GM18517 (cell line): Measurements from ENCODE around the gene UBE2I.
"Not testable (repeated sequence)": the region's sequence is repeated elsewhere in the genome, so short reads cannot be mapped to it uniquely, and the experiment has no call there.

Experiments used
- ATAC-seq: cut with Tn5 transposase; IDR thresholded peaks from one replicate; pipeline ENCODE4 v1.9.1; 2021; ENCODE audit warnings: mild to moderate bottlenecking, moderate library complexity; ENCODE audit not compliant: unreplicated experiment

Gene UBE2I

DNA sequence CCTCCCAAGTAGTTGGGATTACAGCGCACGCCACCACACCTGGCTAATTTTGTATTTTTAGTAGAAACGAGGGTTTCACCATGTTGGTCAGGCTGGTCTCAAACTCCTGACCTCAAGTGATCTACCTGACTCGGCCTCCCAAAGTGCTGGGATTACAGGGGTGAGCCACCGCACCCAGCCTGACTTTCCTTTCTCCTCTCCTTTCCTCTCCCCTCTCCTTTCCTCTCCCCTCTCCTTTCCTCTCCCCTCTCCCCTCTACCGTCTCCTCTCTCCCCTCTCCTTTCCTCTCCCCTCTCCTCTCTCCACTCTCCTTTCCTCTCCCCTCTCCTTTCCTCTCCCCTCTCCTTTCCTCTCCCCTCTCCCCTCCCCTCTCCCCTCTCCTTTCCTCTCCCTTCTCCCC, 17.2 kb upstream of the UBE2I start:
- ATAC-seq: not testable (repeated sequence)

- ATAC-seq: not testable (repeated sequence)
Observed at GRCh38 chr16:1292808-1293207, 16.6 kb upstream of the UBE2I start.

DNA sequence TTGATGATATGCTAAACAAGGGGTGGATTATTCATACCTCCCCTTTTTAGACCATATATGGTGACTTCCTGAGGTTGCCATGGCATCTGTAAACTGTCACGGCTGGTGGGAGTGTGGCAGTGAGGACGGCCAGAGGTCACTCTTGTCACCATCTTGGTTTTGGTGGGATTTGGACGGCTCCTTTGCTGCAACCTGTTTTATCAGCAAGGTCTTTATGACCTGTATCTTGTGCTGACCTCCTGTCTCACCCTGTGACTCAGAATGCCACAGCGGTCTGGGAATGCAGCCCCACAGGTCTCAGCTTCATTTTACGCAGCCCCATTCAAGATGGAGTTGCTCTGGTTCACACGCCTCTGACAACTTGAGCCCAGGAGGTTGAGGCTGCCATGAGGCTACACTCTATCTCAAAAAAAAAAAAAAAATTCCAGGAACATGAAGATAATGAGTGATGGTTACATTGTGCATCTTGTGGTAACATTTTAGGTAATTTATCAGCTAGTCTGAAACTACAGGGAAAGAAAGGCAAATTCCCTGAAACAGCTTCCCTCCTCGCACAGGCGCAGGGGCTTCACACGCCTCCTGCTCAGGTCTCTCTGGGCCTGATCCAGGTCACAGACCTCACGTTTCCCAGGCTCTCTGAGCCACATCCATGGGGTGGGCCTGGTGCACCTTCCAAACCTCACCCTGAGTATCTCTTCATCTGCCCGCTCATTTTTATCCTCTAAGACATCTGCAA, 15.3 kb upstream of the UBE2I start:
- no peak for ATAC-seq

- no peak for ATAC-seq
Observed at GRCh38 chr16:1295465-1295864, 14.0 kb upstream of the UBE2I start.

DNA sequence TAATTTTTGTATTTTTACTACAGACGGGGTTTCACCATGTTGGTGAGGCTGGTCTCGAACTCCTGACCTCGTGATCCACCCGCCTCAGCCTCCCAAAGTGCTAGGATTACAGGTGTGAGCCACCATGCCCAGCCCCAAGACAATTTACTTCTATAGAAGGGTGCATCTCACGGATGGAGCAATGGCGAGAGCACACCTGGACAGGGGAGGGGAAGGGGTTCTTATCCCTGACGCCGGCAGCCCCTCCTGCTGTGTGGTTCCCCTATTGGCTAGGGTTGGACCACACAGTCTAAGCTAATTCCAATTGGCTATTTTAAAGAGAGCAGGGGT, 12.8 kb upstream of the UBE2I start:
- ATAC-seq: not testable (repeated sequence)

DNA sequence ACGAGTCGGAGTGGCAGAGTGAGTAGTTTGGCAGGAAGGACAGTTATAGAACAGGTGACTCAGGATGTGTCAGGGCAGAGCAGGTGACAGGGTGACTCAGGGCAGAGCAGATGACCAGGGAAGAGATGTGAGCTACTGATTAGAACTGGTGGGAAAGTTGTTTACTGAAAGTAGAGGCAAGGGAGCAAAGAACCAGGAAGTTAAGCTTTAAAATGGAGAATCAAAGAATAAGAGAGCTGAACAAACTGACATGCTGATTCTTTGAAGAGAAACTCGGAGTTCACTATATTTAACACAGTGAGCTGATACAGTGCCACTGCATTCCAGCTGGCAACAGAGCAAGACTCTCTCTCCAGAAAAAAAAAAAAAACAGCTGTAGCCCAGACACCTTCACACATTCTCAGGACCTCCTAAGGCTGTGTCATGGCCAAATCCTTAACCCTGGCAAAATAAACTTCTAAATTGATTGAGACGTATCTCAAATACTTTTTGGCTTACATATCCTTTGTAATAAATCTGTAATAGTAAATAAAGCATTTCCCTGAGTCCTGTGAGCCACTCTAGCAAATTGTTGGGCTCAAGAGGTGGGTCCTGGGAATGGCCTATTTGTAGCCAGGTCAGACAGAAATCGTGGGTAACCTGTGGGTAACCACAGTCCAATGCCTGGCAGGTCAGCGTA, 12.3 kb upstream of the UBE2I start:
- no peak for ATAC-seq

GRCh38 chr16:1298406-1298805, 11.0 kb upstream of the UBE2I start:
- no peak for ATAC-seq

DNA sequence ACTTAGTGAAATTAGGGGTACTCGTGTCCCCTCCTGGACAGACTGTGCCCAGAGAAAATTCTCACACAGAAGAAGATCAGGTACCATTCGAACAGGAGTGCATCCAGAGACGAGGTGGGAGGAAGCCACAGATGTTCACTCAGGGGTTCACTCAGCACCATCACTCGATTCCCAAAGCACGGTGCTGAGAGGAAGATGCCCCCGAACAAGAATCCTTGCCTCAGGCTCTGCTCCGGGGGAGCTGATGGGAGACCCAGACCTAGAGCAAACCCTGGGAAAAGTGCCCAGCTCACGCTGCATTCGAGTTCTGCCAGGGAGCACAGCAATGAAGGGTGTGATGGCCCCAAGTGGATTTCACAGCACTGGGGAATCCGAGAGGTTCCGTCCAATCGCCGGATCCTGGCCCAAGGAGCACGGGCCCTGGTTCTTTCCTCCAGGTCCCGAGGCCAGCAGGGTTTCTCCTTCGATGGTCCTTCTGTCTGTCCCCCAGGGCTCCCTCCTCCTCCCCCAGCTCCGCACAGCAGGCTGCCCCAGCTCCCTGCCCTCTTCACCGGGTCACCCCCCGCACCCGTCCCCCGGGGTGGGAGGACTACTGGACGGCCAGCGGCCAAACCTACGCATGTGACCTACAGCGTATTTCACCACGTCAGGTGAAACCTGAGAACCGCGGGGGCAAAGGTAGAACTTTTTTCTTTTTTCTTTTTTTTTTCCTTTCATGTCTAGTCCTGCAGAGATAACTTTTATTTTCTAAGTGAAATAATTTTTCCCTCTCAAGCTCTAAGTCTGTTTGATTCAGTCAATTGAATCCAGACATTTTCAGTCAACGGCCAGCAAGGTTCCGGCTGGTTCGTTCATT, 10.2 kb upstream of the UBE2I start:
- no peak for ATAC-seq

DNA sequence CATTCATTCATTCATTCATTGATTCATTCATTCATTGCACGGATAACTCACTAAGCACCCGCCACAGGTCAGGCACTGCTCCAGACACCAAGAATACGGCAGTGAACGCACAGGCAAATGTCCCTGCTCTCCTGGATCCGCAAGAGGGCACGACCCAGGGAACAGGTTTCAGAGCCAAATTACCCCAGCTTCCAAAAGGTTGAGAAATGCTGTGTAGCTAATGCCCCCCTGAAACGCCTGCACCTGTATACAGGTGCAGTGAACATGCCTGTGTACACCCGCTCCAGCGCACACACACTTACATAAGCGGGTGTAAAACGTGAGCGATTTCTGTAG, 9.6 kb upstream of the UBE2I start:
- ATAC-seq: no peak

DNA sequence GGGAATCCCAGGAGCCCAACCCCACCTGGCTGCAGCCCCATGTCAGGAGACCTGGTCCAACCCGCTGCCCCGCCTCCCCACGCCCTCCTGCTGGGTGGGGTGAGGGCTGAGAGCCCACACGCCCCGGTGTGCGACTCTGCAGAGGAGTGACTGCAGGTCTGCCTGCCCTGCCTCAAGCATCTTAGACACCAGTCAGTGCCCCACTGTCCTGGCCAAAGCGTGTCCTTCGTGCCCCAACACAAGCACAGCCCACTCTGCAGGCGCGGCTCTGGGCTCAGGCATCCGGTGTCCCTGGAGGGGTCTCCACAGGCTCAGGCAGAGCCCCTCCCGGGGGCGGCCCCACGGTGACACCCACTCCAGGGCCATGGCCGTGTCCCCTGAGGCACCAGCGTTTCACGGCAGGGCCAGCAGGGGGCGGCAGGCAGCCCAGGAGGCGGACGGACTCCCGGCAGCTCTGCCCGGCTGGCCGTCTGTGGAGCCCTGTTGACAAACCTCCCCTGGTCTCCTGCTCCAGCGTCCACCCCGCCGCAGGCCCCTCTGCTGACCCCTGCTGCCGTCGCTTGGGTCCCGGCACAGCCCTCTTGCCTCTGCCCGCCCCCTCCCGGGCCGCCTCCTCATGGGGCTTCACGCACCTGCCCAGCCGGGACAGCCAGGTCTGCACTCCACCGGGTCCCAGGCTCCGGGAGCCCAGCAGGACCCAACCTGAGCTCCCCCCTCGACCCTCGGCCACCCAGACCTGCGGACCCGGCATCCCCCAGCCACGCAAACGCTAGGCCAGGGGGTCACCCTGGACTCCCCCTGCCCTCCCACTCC, 8.6 kb upstream of the UBE2I start:
- ATAC-seq: no peak

GRCh38 chr16:1301562-1301961, 7.9 kb upstream of the UBE2I start:
- ATAC-seq: no peak

- ATAC-seq: no peak
Observed at GRCh38 chr16:1305823-1306222, 3.6 kb upstream of the UBE2I start.

GRCh38 chr16:1306334-1306733, 3.1 kb upstream of the UBE2I start:
- no peak for ATAC-seq

GRCh38 chr16:1308036-1308976, 1.1 kb upstream of the UBE2I start:
- peak; percentile 8 for ATAC-seq

DNA sequence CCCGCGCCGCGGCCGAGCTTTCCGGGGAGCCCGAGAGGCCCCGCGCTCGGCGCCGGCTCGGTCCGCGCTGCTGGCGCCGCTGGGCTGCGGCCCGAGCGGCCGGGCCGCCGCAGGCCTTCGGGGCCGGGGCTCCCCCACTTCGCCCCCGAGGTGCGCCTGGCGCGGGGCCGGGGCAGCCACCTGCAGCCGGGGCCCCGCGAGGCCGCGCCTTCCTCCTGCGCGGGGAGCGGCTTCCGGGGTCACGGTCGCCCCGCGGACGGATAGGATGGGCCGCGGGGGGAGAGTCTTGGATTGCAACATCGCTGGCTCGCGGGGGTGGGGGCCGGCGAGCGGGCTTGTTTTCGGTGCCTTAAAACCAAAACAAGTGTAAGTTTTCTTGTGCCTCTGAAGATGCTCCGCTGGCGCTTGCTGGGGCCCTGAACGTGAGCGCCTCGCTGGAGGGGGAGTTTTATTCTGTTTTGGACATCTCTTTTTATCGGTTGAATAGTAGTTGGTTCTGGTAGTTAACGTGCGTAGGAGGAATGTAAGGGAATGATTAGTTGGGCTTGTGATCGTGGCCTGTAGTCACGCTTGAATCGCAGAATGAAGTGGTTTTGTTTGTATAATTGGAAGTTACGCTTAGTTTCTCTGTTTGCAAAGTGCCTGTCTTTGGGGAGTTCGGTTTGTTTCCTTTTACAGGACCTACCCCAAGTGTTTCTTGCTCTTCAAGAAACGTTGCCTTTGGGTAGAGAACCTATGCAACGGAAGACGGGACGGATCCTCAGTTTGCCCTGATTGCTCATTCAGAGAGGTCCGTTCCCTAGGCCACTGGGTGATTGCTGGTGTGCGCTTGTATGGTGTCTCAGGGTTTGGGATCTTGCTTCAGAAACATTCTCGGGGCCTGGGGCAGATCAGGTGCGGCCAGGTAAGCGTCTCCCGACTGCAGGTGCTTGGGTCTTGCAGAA, 724 bp downstream of the UBE2I start:
- ATAC-seq: no peak

GRCh38 chr16:1310832-1311200, 1.4 kb downstream of the UBE2I start:
- ATAC-seq: no peak

DNA sequence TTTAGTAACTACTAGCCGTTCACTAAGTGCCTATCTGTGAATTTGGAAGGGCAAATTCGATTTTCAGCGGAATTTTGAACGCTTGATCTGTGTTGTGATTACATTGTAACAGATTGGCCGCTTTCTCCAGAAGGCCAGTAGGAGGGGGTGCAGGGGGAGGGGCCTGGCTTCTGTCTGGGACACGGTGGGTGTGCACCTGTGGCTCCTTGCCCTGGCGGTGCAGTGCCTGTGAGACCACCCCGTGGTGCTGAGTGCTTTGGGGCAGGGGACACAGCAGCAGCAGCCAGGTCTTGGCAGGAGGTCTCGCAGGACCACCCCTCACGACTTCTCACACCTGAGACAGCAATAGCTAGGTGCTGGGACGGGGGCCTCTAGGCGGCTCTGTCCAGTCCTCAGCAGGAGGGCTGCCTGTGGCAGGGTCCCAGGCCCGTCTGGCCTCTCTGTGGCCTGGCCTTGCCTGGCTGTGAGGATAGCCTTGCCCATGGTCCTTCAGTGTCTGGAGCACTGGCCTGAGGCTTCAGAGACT, 1.8 kb downstream of the UBE2I start:
- no peak for ATAC-seq

- ATAC-seq: no peak
Observed at GRCh38 chr16:1311738-1312466, 2.5 kb downstream of the UBE2I start.
